GM21528 (cell line): ENCODE results near the gene GBGT1.
"Not testable (repeated sequence)": the region's sequence is repeated elsewhere in the genome, so short reads cannot be mapped to it uniquely, and the experiment has no call there.

Experiments
- ATAC-seq: cut with Tn5 transposase; IDR thresholded peaks from one replicate; pipeline ENCODE4 v1.9.1; 2021; ENCODE audit warnings: mild to moderate bottlenecking, moderate library complexity; ENCODE audit not compliant: unreplicated experiment, low FRiP score

Gene GBGT1

DNA sequence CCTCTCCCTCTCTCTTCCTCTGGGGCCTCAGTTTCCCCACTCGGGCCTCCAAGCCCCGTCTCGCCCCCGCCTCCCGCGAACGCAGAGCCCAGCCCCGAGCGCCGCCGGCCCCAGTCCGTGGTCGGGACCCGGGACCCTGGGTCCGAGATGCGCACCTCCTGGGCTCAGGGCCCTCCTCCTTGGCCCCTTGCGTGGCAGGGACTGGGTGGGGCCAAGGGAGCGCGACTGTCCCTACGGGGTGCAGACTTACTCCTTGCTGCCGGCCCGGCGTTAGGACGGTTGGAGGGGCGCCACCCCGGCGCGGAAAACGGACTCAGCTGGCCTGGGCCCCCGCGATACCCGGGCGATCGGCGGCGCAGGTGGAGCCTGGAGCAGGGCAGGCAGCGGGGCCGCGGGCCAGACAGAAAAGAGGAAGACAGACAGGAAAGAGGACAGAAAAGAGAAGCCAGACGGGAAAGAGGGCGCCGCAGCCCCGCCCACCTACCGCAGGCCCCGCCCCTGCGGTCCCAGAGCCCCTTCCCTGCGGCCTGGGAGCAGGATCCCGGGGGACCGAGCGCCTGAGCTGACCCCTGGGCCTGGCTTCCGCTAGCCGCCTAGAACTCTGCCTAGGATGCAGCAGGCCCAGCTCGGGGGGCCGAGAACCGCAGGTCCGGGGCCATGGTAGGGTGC, at the start of gene GBGT1:
GBGT1 (minus strand) TSS at position 411 of the 669 bp plus-strand sequence. CDS start 1,502 bp downstream, outside the sequence.
- ATAC-seq = no peak

DNA sequence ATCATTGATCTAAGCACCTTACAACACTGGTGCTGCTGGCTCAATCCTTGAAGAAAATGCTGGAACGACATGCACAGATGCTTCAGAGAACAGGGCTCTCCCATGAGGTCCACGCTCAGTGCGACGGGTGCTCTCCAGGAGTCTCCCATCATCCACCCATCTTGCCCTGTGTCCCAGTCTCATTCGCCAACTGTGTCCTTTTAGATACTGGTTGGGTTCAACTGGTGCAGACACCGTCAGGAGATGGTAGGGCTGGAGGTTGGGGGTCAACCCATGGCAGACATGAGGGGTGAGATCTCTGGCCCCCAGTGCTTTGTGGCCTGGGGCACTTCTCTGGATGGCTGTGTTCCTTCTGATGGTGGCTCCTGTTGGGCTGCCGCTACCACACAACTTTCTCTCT, 46.9 kb upstream of the GBGT1 start:
- no peak for ATAC-seq

DNA sequence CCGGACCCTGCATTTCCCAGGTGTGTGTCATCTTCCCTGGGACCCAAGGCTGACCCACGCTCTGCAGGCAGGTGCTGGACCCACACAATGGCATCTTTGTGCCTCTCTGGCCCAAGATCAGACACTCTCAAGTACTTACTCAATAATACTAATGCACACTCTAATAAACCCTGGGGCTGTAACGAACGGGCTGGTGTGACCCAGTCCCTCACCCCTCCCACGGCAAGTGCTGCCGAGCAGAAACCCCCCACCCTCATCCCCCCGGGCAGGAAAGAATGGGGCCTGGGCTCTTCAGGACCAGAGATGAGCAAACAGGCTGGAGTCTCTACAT, 46.5 kb upstream of the GBGT1 start:
- ATAC-seq = no peak

DNA sequence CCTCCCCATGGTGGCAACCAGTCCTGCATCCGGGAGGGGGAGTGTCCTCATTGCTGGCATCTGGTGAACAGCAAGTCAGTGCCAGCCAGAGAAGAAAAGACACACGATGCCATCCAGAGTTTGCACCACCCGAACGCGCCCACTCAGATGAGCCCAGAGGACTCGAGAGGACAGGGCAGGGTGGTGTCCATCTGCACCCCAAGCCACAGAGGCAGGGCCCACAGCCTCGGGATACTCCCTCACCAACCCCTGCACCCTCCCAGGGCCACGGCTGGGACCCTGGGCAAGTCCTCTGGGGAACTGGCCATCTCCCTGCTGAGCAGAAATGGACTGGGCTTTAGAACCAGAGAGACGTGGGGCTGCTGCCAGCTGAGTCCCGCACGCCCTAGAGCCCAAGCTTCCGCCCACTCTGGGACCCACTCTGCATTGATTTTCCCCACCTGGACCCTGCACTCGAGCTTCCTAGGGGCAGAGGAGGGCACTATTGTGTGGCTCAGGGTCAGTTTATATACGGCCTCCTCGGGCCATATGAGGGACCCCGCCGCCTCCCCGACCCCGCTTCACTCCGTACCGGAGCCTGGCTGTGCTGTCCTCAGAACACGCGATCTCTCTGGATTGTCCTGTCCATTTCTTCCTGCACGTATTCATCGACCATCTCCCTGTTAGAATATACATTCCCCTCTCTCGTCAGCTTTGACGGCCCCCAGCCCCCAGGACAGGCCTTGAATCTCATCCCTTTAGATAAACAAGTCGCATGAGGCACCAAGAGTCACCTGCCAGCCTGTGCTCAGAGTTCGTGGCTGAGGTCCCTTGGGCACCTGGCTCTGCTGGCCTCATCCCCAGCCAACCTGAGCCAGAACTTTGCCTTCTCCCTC, 45.9 kb upstream of the GBGT1 start:
- ATAC-seq = not testable (repeated sequence)

DNA sequence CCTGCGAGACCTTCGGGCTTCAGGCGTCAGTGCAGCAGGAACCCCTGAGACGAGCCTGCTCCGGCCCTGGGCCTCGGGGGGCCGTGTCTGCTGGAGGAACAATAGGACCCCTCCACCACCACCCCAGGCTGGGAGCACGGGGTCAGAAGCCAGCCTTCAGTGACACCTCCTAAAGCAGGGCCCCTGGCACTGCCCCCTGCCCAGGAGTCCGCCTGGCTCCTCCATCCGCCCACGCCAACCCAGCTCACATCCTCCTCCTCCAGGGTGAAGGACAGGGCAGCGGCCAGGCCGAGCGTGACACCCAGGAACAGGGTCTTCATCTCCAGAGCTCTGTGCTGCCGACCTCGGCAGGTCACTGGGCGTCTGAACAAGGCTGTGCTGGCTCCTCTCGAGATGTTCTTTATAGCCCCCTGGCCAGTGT, 45.2 kb upstream of the GBGT1 start, which contains the start of gene OBP2B:
OBP2B (minus strand) TSS at position 371 of the 421 bp plus-strand sequence; CDS start at position 320, 51 bp downstream.
- not testable (repeated sequence) for ATAC-seq

DNA sequence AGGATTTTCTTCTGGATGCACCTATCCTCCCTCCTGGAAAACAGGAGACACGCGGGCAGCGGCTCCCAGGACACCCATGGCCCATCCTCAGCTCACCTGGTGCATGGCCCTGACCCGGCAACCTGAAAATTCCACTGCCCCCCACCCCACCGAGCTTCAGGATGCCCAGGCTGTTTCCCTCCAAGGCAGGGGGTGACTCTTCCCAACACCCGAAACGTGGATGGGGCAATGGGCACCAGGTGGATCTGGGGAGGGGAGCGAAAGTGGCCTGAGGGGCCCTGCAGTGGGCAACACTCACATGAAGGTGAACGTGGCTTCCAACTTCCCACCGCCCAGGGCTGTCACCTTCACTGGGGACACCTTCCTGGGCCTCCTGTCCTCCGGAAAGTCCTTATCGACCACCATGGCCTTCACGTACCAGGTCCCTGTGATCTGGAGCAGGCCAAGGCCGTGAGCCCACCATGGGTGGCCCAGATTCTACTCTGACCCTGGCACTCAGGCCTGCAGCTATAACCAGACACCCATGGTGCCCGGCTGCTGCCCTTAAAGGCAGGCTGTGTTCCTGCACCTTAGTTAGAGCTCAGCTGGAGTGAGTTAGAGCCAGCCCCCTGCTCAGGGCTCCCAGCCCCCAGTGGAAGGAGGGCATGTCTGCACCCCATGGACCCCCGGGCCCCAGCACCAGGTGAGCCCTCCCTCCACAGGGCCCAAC, 44.6 kb upstream of the GBGT1 start:
- ATAC-seq = not testable (repeated sequence)

DNA sequence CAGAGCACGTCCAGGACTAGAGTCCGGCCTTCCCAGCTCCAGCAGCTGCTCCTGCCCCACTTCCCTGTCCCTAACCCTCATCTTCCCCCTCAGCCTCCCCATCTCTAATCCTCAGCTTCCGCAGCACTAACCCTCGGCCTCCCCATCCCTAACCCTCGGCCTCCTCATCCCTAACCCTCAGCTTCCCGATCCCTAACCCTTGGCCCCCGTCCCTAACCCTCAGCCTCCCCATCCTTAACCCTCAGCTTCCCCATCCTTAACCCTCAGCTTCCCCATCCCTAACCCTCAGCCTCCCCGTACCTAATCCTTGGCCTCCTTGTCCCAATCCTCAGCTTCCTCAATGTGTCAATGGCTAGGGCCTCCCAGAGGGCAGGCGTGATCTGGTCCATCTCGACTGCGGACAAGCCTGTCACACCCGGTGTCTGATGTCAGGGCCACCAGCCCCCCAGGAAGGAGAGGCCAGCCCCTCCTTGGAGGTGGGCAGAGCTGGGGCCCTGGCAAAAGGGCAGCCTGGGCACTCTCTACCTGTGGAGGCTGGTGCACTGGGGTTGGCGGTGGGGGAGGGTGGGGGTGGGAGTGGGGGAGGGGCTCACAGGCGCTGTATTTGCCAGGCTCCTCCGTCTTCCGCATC, 43.9 kb upstream of the GBGT1 start:
- ATAC-seq = no peak

DNA sequence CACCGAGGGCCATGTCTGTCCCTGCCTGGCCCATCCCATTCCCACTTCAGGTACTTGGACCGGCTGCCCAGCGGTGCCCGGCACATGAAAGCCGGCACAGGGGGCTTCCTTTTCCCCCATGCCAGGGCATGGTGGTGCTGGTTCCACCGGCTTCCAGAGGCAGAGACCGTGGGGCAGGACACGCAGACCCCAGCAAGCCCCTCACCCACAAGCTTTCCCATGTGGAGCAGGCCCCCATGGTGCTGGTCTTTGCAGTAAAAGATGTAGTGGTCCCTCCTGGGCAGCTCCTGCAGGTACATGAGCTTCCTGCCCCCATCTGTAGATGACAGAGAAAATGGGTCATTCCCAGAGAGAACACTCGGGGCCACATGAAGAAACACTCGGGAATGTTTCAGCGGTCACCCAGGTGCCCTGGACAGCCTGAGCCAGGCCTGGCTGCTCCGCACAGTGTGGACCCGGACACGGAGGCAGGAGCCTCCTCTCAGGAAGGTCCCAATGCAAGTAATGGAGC, 43.4 kb upstream of the GBGT1 start:
- ATAC-seq = no peak

DNA sequence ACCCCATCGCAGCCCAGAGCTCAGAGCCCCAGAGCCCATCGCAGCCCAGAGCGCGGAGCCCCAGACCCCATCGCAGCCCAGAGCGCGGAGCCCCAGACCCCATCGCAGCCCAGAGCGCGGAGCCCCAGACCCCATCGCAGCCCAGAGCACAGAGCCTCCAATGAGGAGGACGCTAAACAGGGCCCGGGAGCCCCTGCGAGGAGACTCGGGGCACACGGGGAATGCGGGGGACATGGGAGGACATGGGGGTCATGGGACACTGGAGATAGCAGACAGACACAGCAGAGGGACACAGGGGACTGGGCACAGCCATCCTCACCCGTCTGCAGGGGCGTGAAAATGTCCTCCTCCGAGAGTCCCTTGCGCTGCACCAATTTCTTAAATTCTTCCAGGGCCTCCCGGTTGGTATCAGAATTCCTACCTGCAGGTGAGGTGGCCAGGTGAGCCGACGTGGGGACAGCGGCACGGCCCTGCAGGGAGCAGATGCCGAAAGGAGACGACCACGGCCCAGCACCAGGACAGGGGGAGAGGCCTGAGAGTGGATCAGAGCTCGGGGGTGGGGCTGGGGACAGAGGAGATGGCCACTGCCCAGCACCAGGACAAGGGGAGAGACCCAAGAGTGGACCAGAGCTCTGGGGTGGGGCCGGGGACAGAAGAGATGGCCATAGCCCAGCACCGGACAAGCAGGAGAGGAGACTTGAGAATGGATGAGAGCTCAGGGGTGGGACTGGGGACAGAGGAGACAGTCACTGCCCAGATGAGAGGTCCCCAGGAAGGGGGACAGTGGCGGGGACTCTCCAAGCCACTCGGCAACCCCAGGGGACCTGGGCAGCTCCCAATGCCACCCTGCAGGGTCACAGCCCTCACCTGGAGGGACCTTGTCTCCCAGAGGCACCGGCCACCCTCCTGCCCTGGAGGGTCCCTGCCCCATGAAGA, 42.5 kb upstream of the GBGT1 start:
- no peak for ATAC-seq

DNA sequence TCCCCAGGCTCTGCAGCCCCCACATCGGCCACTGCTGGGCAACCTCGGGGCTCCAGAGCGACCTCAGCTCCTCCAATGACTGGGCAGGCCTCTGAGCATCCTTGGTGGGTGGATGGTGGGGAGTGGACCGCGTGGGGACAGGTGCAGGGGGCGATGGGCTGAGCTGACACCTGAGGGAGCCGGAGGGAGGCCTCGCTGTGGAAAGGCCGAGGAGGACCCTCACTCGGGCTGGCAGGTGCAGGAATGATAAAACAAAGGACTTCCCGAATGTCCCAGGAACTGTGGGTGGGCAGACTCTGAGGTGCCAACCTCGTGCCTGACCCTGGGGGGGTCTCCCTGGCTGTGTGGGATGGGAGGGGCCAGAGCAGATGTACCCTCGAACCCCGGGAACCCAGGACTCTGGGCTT, 41.8 kb upstream of the GBGT1 start:
- not testable (repeated sequence) for ATAC-seq

DNA sequence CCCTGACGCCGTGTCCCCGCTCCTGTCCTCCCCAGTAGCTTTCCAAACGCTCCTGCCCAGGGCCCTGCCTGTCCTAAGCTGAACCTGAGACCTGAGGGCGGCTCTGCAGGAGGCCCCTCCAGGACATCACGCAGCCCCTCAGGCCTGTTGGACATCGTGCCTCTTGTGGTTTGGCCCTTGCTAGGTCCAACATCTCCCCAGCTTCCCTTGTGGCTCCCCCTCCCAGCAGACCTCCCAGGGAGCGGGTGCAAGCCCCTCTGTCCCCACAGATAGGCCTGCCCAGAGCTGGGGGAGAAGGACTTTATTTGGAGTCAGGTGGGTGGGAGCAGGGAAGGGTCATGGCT, 41.3 kb upstream of the GBGT1 start:
- ATAC-seq = no peak

DNA sequence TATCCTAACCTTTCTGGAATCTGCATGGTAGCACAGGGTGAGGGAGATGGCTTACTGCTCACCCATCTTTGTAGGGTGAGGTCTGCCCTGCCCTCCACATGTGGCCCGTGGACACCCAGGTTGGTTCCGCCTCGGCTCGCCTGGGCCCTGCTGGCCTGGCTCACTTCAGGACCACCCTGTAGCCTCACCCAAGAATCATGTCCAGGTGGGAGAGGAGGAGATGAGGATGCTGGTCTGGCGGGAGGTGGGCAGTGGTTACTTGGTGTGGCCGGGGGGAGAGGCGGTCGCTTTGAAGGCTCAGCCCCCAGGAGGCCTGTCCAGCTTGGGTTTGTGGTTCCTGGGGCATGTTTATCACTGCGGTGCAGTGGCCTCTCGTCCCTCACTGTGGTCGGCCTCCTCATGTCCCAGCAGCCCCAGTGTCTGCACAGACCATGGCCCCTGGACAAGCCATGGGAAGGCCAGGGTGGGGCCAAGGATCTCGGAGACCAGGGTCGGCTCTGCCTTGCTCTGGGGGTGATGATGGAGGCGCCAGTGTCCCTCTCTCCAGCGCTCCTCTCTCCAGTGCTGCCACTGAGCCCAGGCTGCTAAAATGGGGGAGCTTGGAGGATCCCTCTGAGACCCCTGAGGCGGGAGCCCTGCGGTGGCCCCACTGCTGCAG, 40.8 kb upstream of the GBGT1 start:
- ATAC-seq = no peak

DNA sequence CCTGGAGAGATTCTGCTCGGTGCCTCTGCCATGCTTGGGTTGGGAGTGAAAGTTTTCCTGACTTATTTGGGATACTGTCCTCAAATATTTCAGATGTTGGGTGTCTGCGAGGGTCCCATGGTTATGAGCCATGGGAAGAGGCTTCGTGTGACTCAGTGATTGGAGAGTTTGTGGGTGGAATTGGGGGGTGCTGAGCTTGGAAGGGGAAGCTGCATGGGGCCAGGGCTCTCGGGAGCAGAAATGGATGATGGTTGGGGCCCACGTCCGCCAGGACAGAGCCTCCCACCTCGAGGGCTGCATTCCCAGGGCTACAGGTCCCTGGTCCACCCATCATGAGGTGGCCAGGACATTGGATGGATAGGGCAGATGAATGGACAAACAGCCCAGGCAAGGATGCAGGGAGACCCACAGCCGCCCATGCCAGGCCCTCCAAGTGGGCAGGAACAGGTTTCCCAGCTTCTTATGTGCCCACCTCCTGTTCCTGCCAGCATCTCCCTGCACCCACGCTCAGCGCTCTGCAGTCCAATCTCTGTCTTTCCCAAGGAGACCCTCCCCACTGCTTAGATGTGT, 39.9 kb upstream of the GBGT1 start:
- no peak for ATAC-seq

DNA sequence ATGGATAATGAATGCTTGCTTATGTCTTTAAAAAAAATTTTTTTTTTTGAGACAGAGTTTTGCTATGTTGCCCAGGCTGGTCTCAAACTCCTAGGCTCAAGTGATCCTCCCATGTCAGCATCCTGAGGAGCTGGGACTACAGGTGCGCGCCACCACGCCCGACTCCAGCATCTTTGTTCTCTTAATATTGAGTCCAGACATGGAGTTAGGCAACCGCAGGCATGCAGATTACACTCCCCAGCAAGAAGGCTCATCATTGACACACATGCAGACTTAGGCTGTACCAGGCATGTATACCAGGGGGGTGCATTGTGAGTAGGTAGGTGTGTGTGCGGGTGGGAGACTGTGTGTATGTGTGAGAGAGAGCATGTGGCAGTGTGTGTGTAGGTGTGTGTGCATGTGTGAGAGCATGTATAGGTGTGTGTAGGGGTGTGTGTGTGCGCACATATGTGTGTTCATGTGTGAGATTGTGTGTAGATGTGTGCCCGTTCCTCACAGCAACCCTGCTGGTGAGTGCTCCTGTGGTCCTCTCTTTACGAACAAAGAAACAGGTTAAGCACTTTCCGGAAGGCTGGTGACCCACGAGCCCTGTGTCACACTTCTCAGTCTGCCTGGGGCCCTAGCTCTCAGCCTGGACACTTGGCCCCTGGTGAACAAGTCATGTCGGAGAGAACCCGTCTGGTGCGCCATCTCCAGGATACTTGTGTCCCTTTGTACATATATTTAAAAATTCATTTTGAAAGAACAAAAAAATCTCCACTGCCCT, 39.2 kb upstream of the GBGT1 start:
- ATAC-seq = no peak

DNA sequence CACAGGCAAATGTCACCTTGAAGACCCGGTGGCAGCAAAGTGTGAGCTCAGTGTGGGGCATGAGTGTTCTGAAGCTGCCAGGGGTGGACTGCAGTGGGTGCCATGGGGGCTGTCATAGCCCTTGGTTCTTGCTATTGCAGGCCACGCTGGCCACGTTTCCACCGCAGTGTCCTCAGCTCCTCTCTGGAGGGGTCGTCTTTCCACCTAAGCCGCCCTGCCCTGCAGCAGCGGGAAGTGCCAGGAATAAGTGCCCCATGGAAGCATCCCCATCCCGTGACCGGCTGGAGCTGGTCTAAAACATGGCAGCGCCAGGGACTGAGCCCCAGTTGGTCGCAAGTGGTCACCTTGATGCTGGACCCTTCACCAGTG, 38.4 kb upstream of the GBGT1 start:
- ATAC-seq = no peak

DNA sequence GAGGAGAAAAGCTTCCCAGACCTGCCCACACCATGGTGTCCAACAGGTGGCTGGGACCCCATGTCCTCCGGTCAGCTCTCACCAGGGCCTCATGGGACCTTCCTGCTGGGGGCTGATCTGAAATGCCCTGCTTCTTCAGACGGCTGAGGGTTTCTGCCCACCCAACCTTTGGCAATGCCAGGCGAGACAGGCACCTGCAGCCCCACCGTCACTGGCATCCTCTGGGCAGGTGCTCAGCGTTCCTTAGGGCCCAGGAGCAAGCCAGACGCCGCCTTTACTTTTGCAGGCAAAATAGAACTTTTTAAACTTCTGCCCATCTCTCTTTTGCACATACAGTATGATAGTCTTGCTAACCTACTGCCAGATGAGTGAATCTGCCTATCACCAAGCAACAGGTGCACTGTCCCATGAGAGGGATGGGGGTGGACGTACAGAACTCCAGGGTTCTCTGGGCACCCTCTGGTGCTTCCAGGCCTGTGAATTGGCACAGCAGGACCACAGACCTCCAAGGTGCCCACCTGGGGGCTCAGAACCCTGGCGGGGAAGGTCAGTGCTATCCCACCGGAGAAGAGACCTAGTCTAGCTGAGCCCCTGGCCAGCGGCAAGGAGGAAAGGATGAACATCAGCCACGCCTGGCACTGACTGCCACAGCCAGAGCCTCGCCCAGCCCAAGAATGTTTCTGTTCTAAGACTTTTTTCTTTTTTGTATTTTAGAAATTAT, 37.9 kb upstream of the GBGT1 start:
- no peak for ATAC-seq

DNA sequence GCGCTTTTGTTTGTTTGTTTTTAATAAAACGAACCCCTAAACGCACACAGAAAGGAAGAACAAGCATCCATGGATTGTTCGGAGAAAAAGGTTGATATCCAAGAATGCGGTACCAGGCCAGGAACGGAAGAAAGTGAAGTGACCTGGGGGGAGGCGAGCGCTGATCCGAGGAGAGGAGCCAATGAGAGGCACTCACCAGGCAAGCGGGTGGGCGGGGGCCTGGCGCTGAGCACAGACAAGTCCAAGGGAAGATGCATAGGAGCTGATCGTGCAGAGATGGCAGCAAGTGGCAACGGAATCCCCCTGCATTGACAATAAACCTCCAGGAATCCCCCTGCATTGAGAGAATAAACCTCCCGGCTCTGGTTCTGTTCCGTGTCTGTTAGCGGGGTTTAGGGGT, 36.9 kb upstream of the GBGT1 start:
- no peak for ATAC-seq
